Adrenal gland (tissue), 5 donors: ENCODE data around the gene TCF12.

ENCODE experiments used
- CTCF ChIP-seq, 6 experiments: fragments of 450-650 bp in 4 of 6; fragments of 200-600 bp in 2 of 6; sonication (generic) in 1 of 6; IDR thresholded peaks; 1 replicate in 5 of 6; 2 replicates in 1 of 6; pipeline versions ENCODE4 v1.5.1 to v1.8.0; 2016 to 2021; ENCODE audit warnings: antibody characterized with exemption in 6 of 6, mild to moderate bottlenecking in 2 of 6, moderate library complexity in 1 of 6
- POLR2A ChIP-seq, 2 donors: fragments of 450-650 bp; IDR thresholded peaks; one replicate each; pipeline ENCODE4 v1.6.1; 2017; ENCODE audit warnings: antibody characterized with exemption in 2 of 2, mild to moderate bottlenecking in 2 of 2, moderate library complexity in 1 of 2
- donor health status: DM: no; HTN: no; CAD: no.

GRCh38 chr15:57102858-57103257 is 184.4 kb downstream of the TCF12 start:
- TF ChIP-seq CTCF (IDR thresholded peaks at IDR 0.05) (no peak), POLR2A (IDR thresholded peaks at IDR 0.05) (no peak)
